ENCODE measurements around the gene CLIP4. TPM values are rescaled to one million over a fixed set of nuclear protein-coding genes. Genes with fewer than 3 reads are reported as not detected.

CLIP4 gene
- total and polyA plus RNA-seq, 2 of the 13 experiments (the other 11 are each of a cell fraction or from before 2014, with no cell fraction given), result 0.46 to 0.49 TPM

- H3K4me1 ChIP-seq (ENCODE audit: insufficient read depth, low read length), result peaks cover 12% of the 10 kb centered on the region
- no peaks in the 10 kb centered on the region for H3K36me3 ChIP-seq (replicated peaks in 1 of 2; ENCODE audit: control insufficient read depth in 1 of 2, insufficient read depth in 2 of 2, low read length in 2 of 2)
- no TSS peak for BruUV-seq (replicated peaks)
- ATAC-seq (no peak), DNase-seq (ENCODE audit: low spot score) (no peak), FAIRE-seq (no peak)
- H3K9me3 ChIP-seq (ENCODE audit: low read length), result peaks cover 11% of the 10 kb centered on the region; the same call in 1 of the 2 replicates
- TF ChIP-seq FOXO4 (CRISPR knock-in tag; conservative IDR thresholded peaks at IDR 0.05), result no peak
- no peak for TF ChIP-seq ZNF18 (CRISPR knock-in tag; IDR thresholded peaks at IDR 0.05; ENCODE audit: insufficient replicate concordance)
- no peak for TF ChIP-seq ZSCAN5A (CRISPR knock-in tag; IDR thresholded peaks at IDR 0.05; ENCODE audit: borderline replicate concordance)
- TF ChIP-seq ZNF414 (CRISPR knock-in tag; IDR thresholded peaks at IDR 0.05), result no peak
- no peak for TF ChIP-seq MEIS2 (CRISPR knock-in tag; IDR thresholded peaks at IDR 0.05)
- no peak for TF ChIP-seq CREBL2 (CRISPR knock-in tag; IDR thresholded peaks at IDR 0.05; ENCODE audit: borderline replicate concordance)
- TF ChIP-seq GPBP1L1 (CRISPR knock-in tag; IDR thresholded peaks at IDR 0.05), result no peak
- no peak for TF ChIP-seq GMEB1 (CRISPR knock-in tag; IDR thresholded peaks at IDR 0.05; ENCODE audit: borderline replicate concordance)
- TF ChIP-seq BCL6 (CRISPR knock-in tag; IDR thresholded peaks at IDR 0.05), result no peak
- no peak for TF ChIP-seq RBM39 (IDR thresholded peaks at IDR 0.05; ENCODE audit: low read depth, low read length, poor library complexity, severe bottlenecking)
- TF ChIP-seq SPEN (CRISPR knock-in tag; IDR thresholded peaks at IDR 0.05; ENCODE audit: low read depth), result no peak
- no peak overlapping the region for H3K4me2 ChIP-seq (ENCODE audit: low read depth, low read length)
- H3K79me2 ChIP-seq (ENCODE audit: insufficient read depth, low read length), result no peaks in the 10 kb centered on the region
- in situ Hi-C loops (cut with HindIII; ENCODE audit: extremely low pct_ligation_motif_present, low pct_unique_long_range_greater_than_20kb), result no loop called here
- 0 out of 5 replicates have a peak, but pooled peaks cover 0 to 11% of the 10 kb centered on the region in 2 experiments for H3K27me3 ChIP-seq (ENCODE audit: control insufficient read depth in 1 of 2, insufficient read depth in 2 of 2, low read length in 2 of 2)
- H2AFZ ChIP-seq (ENCODE audit: low read length), result no peak overlapping the region
- WGBS (ENCODE audit: low lambda C conversion rate), result 17% methylated on average over 5 of the region's 5 CpGs
- ChIA-PET POLR2A (no interaction called here), CTCF (ENCODE audit: low intra/inter-chr PET ratio, low total read pairs) (no interaction called here)
- H3K4me3 ChIP-seq (replicated peaks in 1 of 3; ENCODE audit: insufficient read depth in 1 of 3, low read depth in 2 of 3, low read length in 3 of 3), result no peak overlapping the region
- no peak overlapping the region for H3K9ac ChIP-seq (ENCODE audit: insufficient read depth, low read depth, low read length)
- intact Hi-C loops (cut with micrococcal nuclease; ENCODE audit: unreplicated experiment), result no loop called here
- H3K27ac ChIP-seq (ENCODE audit: extremely low read length, insufficient read depth, low read length), result no peak overlapping the region
- no peaks in the 10 kb centered on the region for H4K20me1 ChIP-seq (ENCODE audit: insufficient read depth, low read length)
These were observed 32.3 kb upstream of the CLIP4 start for GRCh38 chr2:29082804-29083495.
